Measurements from ENCODE around the gene ATP12A.

Gene ATP12A

DNA sequence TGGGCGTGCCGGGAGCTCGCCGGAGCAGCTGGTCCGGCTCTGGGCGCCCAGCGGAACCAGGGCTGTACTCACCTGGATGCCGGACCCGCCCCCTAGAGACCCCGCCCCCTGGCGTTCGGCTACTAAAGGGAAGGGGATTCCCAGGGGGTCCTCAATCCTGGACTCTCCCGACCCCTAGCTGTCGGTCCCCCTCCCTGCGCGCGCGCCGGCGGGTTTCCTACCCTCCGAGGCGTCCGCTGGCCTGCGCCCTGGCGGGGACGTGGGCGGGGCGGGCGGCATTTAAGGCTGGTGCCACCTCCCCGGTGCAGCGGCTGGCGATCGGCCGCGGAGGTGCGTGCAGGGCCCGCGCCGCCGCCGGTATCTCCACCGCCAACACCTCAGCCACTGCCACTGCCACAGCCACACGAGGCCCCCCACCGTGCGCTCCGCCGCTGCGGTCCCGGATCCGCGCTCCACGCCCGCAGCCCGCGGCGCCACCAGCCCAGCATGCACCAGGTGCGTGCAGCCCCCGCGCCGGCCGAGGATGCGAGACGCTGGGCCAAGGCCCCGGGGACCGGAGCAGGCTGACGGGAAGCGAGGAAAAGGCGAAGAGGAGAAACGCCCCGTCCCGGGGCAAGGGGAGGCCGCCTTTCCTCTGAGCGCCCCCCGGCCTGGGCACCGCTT, at the start of gene ATP12A:
TSS of gene ATP12A (plus strand) at position 151 of the 663 bp plus-strand sequence. CDS start at position 487, 336 bp downstream.
- Mint-ChIP-seq H3K9me3 (no peaks in the 10 kb centered on the region), H3K27me3 (peaks cover 47% of the 10 kb centered on the region), H3K4me3 (peak within 1 kb of the TSS; percentile 50), H3K4me1 (peaks cover 28% of the 10 kb centered on the region), H3K27ac (ENCODE audit: low read depth) (peak within 1 kb of the TSS; percentile 29), H3K36me3 (ENCODE audit: insufficient read depth) (no peaks in the 10 kb centered on the region)
- no peak for ATAC-seq (replicated peaks; ENCODE audit: extremely low read depth, poor library complexity, severe bottlenecking)
- DNase-seq (ENCODE audit: low spot score in 2 of 2): no peak

DNA sequence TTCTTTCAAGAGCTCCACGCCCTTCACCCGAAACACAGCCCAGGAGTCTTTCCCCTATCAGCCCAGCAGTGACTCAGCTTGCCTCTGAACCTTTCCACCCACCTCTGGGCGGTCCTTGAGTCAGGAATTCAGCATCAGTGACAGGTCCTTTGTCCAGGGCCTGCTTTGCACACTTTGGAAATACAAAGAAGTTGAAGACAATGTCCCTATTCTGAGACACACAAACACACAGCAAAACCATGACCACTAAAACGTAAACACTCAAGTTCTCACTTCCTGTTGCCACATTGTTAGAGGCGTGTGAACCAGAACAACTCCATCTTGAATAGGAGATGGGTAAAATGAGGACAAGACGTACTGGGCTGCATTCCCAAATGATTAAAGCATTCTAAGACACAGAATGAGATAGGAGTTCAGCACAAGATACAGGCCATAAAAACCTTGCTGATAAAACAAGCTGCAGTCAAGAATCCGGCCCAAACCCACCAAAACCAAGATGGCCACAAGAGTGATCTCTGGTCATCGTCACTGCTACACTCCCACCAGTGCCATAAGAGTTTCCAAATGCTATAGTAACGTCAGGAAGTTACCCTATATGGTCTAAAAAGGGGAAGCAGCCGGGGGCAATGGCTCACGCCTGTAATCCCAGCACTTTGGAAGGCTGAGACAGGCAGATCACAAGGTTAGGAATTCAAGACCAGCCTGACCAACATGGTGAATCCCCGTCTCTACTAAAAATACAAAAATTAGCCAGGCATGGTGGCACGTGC, 49.2 kb upstream of the ATP12A start:
- H3K9me3 Mint-ChIP-seq: no peaks in the 10 kb centered on the region
- H3K4me1 Mint-ChIP-seq: peaks cover 22% of the 10 kb centered on the region
- peak overlapping the region; percentile 30 for H3K27ac Mint-ChIP-seq (ENCODE audit: low read depth)
- no peak for ATAC-seq (replicated peaks; ENCODE audit: extremely low read depth, poor library complexity, severe bottlenecking)
- no peak overlapping the region for H3K4me3 Mint-ChIP-seq
- H3K36me3 Mint-ChIP-seq (ENCODE audit: insufficient read depth): peaks cover 4% of the 10 kb centered on the region
- DNase-seq (ENCODE audit: low spot score in 2 of 2): no peak
- H3K27me3 Mint-ChIP-seq: no peaks in the 10 kb centered on the region

DNA sequence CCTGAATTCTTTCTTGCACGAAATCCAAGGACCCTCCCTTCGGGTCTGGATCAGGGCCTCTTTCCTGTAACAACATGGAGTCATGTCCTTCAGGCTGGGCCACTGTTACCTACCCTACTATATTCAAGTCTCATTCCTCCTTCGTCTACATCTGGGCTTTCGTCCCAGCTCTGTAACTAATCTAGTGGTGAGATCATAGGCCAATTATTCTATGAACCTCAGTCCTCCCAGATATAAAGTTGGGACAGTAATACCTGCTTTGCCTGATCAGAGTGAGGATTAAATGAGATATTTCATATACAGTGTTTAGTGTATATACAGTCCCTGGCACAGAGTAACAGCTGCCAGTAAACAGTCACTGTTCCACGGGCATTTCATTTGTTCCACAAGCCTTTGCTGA, 48.3 kb upstream of the ATP12A start:
- peaks cover 4% of the 10 kb centered on the region for H3K36me3 Mint-ChIP-seq (ENCODE audit: insufficient read depth)
- H3K4me3 Mint-ChIP-seq: no peak overlapping the region
- H3K27me3 Mint-ChIP-seq: no peaks in the 10 kb centered on the region
- ATAC-seq (replicated peaks; ENCODE audit: extremely low read depth, poor library complexity, severe bottlenecking): no peak
- DNase-seq (ENCODE audit: low spot score in 2 of 2): no peak
- H3K27ac Mint-ChIP-seq (ENCODE audit: low read depth): no peak overlapping the region
- peaks cover 14% of the 10 kb centered on the region for H3K4me1 Mint-ChIP-seq
- no peaks in the 10 kb centered on the region for H3K9me3 Mint-ChIP-seq

GRCh38 chr13:24632382-24633121, 47.7 kb upstream of the ATP12A start:
- Mint-ChIP-seq H3K27ac (ENCODE audit: low read depth) (no peak overlapping the region), H3K36me3 (ENCODE audit: insufficient read depth) (peaks cover 4% of the 10 kb centered on the region), H3K9me3 (no peaks in the 10 kb centered on the region), H3K27me3 (no peaks in the 10 kb centered on the region), H3K4me1 (peaks cover 14% of the 10 kb centered on the region), H3K4me3 (no peak overlapping the region)
- ATAC-seq (replicated peaks; ENCODE audit: extremely low read depth, poor library complexity, severe bottlenecking): no peak
- no peak for DNase-seq (ENCODE audit: low spot score in 2 of 2)

DNA sequence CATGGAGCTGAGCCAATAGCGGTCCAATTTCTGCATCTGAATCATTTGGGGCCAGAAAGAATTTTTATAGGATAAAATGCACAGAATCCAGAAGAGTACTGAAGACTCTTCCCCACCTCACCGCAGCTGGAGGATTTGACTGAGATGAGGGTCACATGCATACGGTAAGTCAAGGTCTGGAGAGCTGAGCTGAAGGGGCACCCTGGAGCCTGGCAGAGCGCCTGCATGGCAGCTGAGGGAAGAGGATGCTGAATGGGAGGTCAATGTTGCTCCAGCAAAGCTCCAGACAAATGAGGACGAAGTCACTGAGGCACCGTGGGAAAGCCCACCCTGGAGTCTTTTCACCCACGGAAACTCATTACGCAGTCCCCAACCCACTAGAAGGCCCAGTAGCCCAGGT, 43.4 kb upstream of the ATP12A start:
- ATAC-seq (replicated peaks; ENCODE audit: extremely low read depth, poor library complexity, severe bottlenecking) (no peak), DNase-seq (ENCODE audit: low spot score in 2 of 2) (no peak)
- Mint-ChIP-seq H3K4me3 (no peak overlapping the region), H3K4me1 (no peaks in the 10 kb centered on the region), H3K27me3 (no peaks in the 10 kb centered on the region), H3K27ac (ENCODE audit: low read depth) (no peak overlapping the region), H3K9me3 (no peaks in the 10 kb centered on the region), H3K36me3 (ENCODE audit: insufficient read depth) (no peaks in the 10 kb centered on the region)

DNA sequence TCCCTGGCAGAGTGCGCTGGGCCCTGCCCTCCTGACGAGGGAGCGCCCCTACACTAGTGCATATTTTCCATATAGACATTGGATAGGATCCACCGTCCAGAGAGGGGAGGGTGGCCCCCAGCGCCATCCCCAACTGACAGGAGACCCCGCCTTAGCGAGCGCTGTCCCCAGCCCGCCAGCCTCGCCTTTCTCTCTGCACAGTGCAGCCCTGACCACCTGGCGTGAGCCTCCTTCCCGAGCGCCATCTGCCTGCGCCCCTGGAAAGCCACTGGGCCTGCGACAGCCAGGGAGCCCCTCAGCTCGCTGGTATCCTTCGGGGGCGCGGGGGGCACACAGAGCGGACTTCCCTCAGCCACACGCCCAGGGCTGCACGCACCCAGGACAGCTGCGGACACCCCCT, 42.1 kb upstream of the ATP12A start:
- ATAC-seq (replicated peaks; ENCODE audit: extremely low read depth, poor library complexity, severe bottlenecking): no peak

GRCh38 chr13:24640752-24641151, 39.5 kb upstream of the ATP12A start:
- Mint-ChIP-seq H3K36me3 (ENCODE audit: insufficient read depth) (no peaks in the 10 kb centered on the region), H3K27me3 (no peaks in the 10 kb centered on the region), H3K4me1 (no peaks in the 10 kb centered on the region), H3K27ac (ENCODE audit: low read depth) (no peak overlapping the region), H3K9me3 (no peaks in the 10 kb centered on the region), H3K4me3 (no peak overlapping the region)
- DNase-seq (ENCODE audit: low spot score in 2 of 2) (no peak), ATAC-seq (replicated peaks; ENCODE audit: extremely low read depth, poor library complexity, severe bottlenecking) (no peak)

More for the DNA sequence above, 42.1 kb upstream of the ATP12A start:
- no peaks in the 10 kb centered on the region for H3K27me3 Mint-ChIP-seq
- no peak overlapping the region for H3K27ac Mint-ChIP-seq (ENCODE audit: low read depth)
- no peak overlapping the region for H3K4me3 Mint-ChIP-seq
- no peaks in the 10 kb centered on the region for H3K4me1 Mint-ChIP-seq
- no peaks in the 10 kb centered on the region for H3K36me3 Mint-ChIP-seq (ENCODE audit: insufficient read depth)
- H3K9me3 Mint-ChIP-seq: no peaks in the 10 kb centered on the region
- no peak for DNase-seq (ENCODE audit: low spot score in 2 of 2)

DNA sequence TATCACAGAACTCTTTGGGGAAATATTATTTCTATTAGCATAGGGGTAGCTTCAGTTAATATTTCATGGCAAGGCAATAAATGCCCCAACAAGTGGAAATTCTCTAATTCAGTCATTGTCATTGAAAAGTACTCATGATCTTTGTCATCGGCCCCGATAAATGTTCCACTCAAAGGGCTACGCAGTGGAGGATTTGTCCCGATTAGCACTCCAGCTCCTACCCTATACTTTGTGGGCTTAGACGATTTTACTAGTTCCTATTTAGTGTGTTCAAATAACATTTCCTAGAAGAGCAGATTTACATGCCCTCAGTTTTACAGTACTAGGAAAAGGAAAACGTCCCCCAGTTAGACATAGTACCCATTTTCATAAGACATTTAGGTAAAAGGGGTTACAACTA, 38.0 kb upstream of the ATP12A start:
- DNase-seq (ENCODE audit: low spot score in 2 of 2) (no peak), ATAC-seq (replicated peaks; ENCODE audit: extremely low read depth, poor library complexity, severe bottlenecking) (no peak)
- no peak overlapping the region for H3K4me3 Mint-ChIP-seq
- H3K27me3 Mint-ChIP-seq: no peaks in the 10 kb centered on the region
- no peak overlapping the region for H3K27ac Mint-ChIP-seq (ENCODE audit: low read depth)
- H3K4me1 Mint-ChIP-seq: no peaks in the 10 kb centered on the region
- H3K36me3 Mint-ChIP-seq (ENCODE audit: insufficient read depth): no peaks in the 10 kb centered on the region
- H3K9me3 Mint-ChIP-seq: no peaks in the 10 kb centered on the region

DNA sequence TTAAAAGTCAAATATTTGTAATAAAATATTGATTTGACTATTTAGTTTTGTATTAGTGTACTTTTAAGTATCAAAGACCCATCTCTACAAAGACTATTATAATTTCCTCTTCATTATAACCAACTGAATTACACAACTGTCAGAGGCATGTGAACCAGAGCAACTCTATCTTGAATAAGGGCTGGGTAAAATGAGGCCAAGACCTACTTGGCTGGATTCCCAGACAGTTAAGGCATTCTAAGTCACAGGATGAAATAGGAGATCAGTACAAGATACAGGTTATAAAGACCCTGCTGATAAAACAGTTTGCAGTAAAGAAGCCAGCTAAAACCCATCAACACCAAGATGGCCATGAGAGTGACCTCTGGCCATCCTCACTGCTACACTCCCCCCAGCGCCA, 36.2 kb upstream of the ATP12A start:
- H3K4me1 Mint-ChIP-seq: no peaks in the 10 kb centered on the region
- no peak overlapping the region for H3K4me3 Mint-ChIP-seq
- H3K9me3 Mint-ChIP-seq: no peaks in the 10 kb centered on the region
- no peak overlapping the region for H3K27ac Mint-ChIP-seq (ENCODE audit: low read depth)
- no peaks in the 10 kb centered on the region for H3K36me3 Mint-ChIP-seq (ENCODE audit: insufficient read depth)
- no peak for DNase-seq (ENCODE audit: low spot score in 2 of 2)
- no peak for ATAC-seq (replicated peaks; ENCODE audit: extremely low read depth, poor library complexity, severe bottlenecking)
- H3K27me3 Mint-ChIP-seq: no peaks in the 10 kb centered on the region

- Mint-ChIP-seq H3K36me3 (ENCODE audit: insufficient read depth) (peaks cover 3% of the 10 kb centered on the region), H3K4me1 (no peaks in the 10 kb centered on the region), H3K27me3 (no peaks in the 10 kb centered on the region), H3K9me3 (no peaks in the 10 kb centered on the region), H3K4me3 (no peak overlapping the region), H3K27ac (ENCODE audit: low read depth) (no peak overlapping the region)
- DNase-seq (ENCODE audit: low spot score in 2 of 2) (no peak), ATAC-seq (replicated peaks; ENCODE audit: extremely low read depth, poor library complexity, severe bottlenecking) (no peak)
Observed at GRCh38 chr13:24648271-24648670, 31.9 kb upstream of the ATP12A start.

DNA sequence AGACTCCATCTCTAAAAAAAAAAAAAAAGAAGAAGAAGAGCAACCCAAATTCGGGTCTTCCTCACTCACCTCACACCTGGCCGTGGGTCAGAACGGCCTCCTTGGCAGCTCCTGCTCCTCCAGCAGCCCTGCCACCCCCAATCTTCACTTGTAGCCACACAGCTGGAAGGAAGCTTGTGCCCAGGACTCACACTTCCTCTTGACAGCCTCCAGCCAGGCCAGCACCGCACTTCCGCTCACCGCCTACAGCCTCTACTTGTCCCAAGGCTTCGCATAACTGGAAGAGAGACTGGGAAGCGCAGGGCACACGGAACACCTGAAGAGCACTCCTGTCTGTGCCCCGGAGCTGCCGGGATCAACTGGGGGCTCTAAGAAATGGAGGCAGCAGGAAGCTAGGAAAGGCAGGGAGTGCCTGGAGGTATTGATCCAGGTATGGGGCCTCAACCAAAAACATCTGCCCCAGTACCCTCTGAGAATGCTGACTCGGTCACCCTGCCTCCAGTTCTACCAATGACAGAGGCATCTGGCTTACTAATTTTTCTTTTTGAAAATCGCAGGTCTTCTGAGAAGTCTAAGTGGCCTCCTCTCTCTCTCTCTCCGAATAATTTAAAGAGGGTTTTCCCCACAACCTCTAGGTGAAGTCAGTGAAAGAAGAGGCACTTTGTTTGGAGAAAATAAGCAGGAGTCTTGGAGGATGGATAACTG, 31.1 kb upstream of the ATP12A start:
- Mint-ChIP-seq H3K27me3 (no peaks in the 10 kb centered on the region), H3K27ac (ENCODE audit: low read depth) (no peak overlapping the region), H3K4me1 (no peaks in the 10 kb centered on the region), H3K36me3 (ENCODE audit: insufficient read depth) (peaks cover 4% of the 10 kb centered on the region), H3K4me3 (no peak overlapping the region), H3K9me3 (no peaks in the 10 kb centered on the region)
- ATAC-seq (replicated peaks; ENCODE audit: extremely low read depth, poor library complexity, severe bottlenecking): no peak
- DNase-seq (ENCODE audit: low spot score in 2 of 2): no peak

DNA sequence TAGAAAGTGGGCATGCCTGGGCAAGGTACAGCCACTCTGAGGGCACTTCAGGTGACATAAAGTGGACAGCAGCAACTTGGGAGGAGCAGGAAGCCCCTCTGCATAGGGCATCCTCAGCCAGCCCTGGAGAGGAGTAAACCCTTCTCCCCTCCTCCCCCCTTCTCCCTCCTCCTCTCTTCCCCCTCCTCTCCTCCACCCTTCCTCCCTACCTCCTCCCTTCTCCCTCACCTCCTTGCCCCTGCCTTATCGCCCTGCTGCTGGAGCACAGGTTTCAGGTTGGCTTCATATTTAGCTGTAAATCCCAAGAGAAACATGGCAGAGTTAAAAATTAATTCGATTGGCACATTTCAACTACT, 30.5 kb upstream of the ATP12A start:
- H3K36me3 Mint-ChIP-seq (ENCODE audit: insufficient read depth): peaks cover 4% of the 10 kb centered on the region
- DNase-seq (ENCODE audit: low spot score in 2 of 2): no peak
- no peak for ATAC-seq (replicated peaks; ENCODE audit: extremely low read depth, poor library complexity, severe bottlenecking)
- H3K27ac Mint-ChIP-seq (ENCODE audit: low read depth): no peak overlapping the region
- H3K27me3 Mint-ChIP-seq: no peaks in the 10 kb centered on the region
- no peaks in the 10 kb centered on the region for H3K4me1 Mint-ChIP-seq
- no peaks in the 10 kb centered on the region for H3K9me3 Mint-ChIP-seq
- H3K4me3 Mint-ChIP-seq: no peak overlapping the region

Measured in central memory CD8-positive, alpha-beta T cell (primary cell).